HG03045 (cell line): ENCODE results near the gene ANKMY1.
"Not testable (repeated sequence)": the region's sequence is repeated elsewhere in the genome, so short reads cannot be mapped to it uniquely, and the experiment has no call there.

Experiments used
- ATAC-seq: cut with Tn5 transposase; IDR thresholded peaks from one replicate; pipeline ENCODE4 v1.9.1; 2021; ENCODE audit warnings: mild to moderate bottlenecking, moderate library complexity; ENCODE audit not compliant: unreplicated experiment

Gene ANKMY1

GRCh38 chr2:240524963-240525718 is 32.6 kb downstream of the ANKMY1 start:
- ATAC-seq = no peak

GRCh38 chr2:240523451-240524281 is 34.1 kb downstream of the ANKMY1 start:
- ATAC-seq = no peak

GRCh38 chr2:240522406-240522805 is 35.4 kb downstream of the ANKMY1 start:
- ATAC-seq = no peak

GRCh38 chr2:240521885-240522284 is 35.9 kb downstream of the ANKMY1 start:
- not testable (repeated sequence) for ATAC-seq

GRCh38 chr2:240520974-240521350 is 36.8 kb downstream of the ANKMY1 start:
- no peak for ATAC-seq

GRCh38 chr2:240520130-240520973 is 37.4 kb downstream of the ANKMY1 start:
- ATAC-seq = no peak

- ATAC-seq = no peak
Observed at GRCh38 chr2:240519396-240520129, 38.2 kb downstream of the ANKMY1 start.

GRCh38 chr2:240518981-240519380 is 38.8 kb downstream of the ANKMY1 start:
- ATAC-seq = no peak

- no peak for ATAC-seq
Observed at GRCh38 chr2:240517342-240517741, 40.4 kb downstream of the ANKMY1 start.

- ATAC-seq = no peak
Observed at GRCh38 chr2:240514631-240515030, 43.2 kb downstream of the ANKMY1 start.

GRCh38 chr2:240513549-240514287 is 44.1 kb downstream of the ANKMY1 start:
- ATAC-seq = peak; percentile 86

GRCh38 chr2:240512666-240513535 is 44.9 kb downstream of the ANKMY1 start:
- no peak for ATAC-seq

GRCh38 chr2:240512109-240512485 is 45.7 kb downstream of the ANKMY1 start:
- ATAC-seq = no peak

GRCh38 chr2:240511351-240512108 is 46.3 kb downstream of the ANKMY1 start:
- ATAC-seq = no peak

GRCh38 chr2:240510513-240511210 is 47.1 kb downstream of the ANKMY1 start:
- no peak for ATAC-seq

GRCh38 chr2:240509667-240510512 is 47.9 kb downstream of the ANKMY1 start:
- ATAC-seq = no peak
